ENCODE data around the gene HEXIM2.
"Not testable (repeated sequence)": the region's sequence is repeated elsewhere in the genome, so short reads cannot be mapped to it uniquely, and the experiment has no call there.

Gene HEXIM2

GRCh38 chr17:45161288-45162024 is at the start of gene HEXIM2:
TSS of gene HEXIM2 (plus strand) at chr17:45161875. CDS start at chr17:45162794, 919 bp downstream.
- peak; percentile 94 to 99 (median 98) for DNase-seq (ENCODE audit: low read depth in 3 of 3)

GRCh38 chr17:45112559-45113423 is 48.9 kb upstream of the HEXIM2 start:
- DNase-seq (ENCODE audit: low read depth in 3 of 3): no peak

- no peak for DNase-seq (ENCODE audit: low read depth in 3 of 3)
Measured at GRCh38 chr17:45113424-45113754, 48.3 kb upstream of the HEXIM2 start.

GRCh38 chr17:45114117-45114932 is 47.4 kb upstream of the HEXIM2 start:
- no peak for DNase-seq (ENCODE audit: low read depth in 3 of 3)

GRCh38 chr17:45115015-45115625 is 46.6 kb upstream of the HEXIM2 start:
- no peak for DNase-seq (ENCODE audit: low read depth in 3 of 3)

- DNase-seq (ENCODE audit: low read depth in 3 of 3): no peak
Measured at GRCh38 chr17:45115871-45116270, 45.8 kb upstream of the HEXIM2 start.

- DNase-seq (ENCODE audit: low read depth in 3 of 3): no peak
Measured at GRCh38 chr17:45116434-45117016, 45.1 kb upstream of the HEXIM2 start.

- DNase-seq (ENCODE audit: low read depth in 3 of 3): no peak
Measured at GRCh38 chr17:45117334-45117733, 44.3 kb upstream of the HEXIM2 start.

GRCh38 chr17:45117848-45118646 is 43.6 kb upstream of the HEXIM2 start:
- no peak for DNase-seq (ENCODE audit: low read depth in 3 of 3)

GRCh38 chr17:45118691-45119090 is 43.0 kb upstream of the HEXIM2 start:
- no peak for DNase-seq (ENCODE audit: low read depth in 3 of 3)

- no peak for DNase-seq (ENCODE audit: low read depth in 3 of 3)
Measured at GRCh38 chr17:45119964-45120363, 41.7 kb upstream of the HEXIM2 start.

- DNase-seq (ENCODE audit: low read depth in 3 of 3): no peak
Measured at GRCh38 chr17:45120558-45120957, 41.1 kb upstream of the HEXIM2 start.

- no peak for DNase-seq (ENCODE audit: low read depth in 3 of 3)
Measured at GRCh38 chr17:45121055-45121454, 40.6 kb upstream of the HEXIM2 start.

GRCh38 chr17:45123076-45123770 is 38.5 kb upstream of the HEXIM2 start:
- DNase-seq (ENCODE audit: low read depth in 3 of 3): no peak

- DNase-seq (ENCODE audit: low read depth in 3 of 3): no peak
Measured at GRCh38 chr17:45123930-45124796, 37.5 kb upstream of the HEXIM2 start.

- DNase-seq (ENCODE audit: low read depth in 3 of 3): not testable (repeated sequence)
Measured at GRCh38 chr17:45124797-45125122, 36.9 kb upstream of the HEXIM2 start.

- DNase-seq (ENCODE audit: low read depth in 3 of 3): no peak
Measured at GRCh38 chr17:45125509-45125908, 36.2 kb upstream of the HEXIM2 start.

- DNase-seq (ENCODE audit: low read depth in 3 of 3): no peak
Measured at GRCh38 chr17:45127207-45127547, 34.5 kb upstream of the HEXIM2 start.
